Ureter (tissue), 1 donor: Measurements from ENCODE around the gene SNAPC2. TPM values are rescaled to one million over a fixed set of nuclear protein-coding genes. Genes with fewer than 3 reads are reported as not detected.
"Not testable (repeated sequence)": the region's sequence is repeated elsewhere in the genome, so short reads cannot be mapped to it uniquely, and the experiment has no call there.

Experiments used
- DNase-seq: peaks from one replicate; pipeline ENCODE4 v3.0.0-alpha.2; 2020; ENCODE audit warnings: low spot score
- total RNA-seq: library from RNA; stranded (reverse); gene quantifications from one replicate; pipeline ENCODE4 v1.2.4, GENCODE V29; 2023
- donor health status: DM: yes; HTN: yes; CAD: no.

Gene SNAPC2
- total RNA-seq, 1 donor from 2014 or later, result 21.0 TPM

GRCh38 chr19:7888826-7889217, 31.3 kb upstream of the SNAPC2 start:
- no peak for DNase-seq

GRCh38 chr19:7893362-7894101, 26.6 kb upstream of the SNAPC2 start:
- not testable (repeated sequence) for DNase-seq

- DNase-seq, result peak; percentile 78
These were observed 25.4 kb upstream of the SNAPC2 start for GRCh38 chr19:7894612-7895309.

- no peak for DNase-seq
These were observed 24.6 kb upstream of the SNAPC2 start for GRCh38 chr19:7895565-7895964.

- DNase-seq, result no peak
These were observed 22.8 kb upstream of the SNAPC2 start for GRCh38 chr19:7897292-7897691.

GRCh38 chr19:7898967-7899366, 21.2 kb upstream of the SNAPC2 start:
- DNase-seq, result no peak

GRCh38 chr19:7899751-7900378, 20.3 kb upstream of the SNAPC2 start:
- no peak for DNase-seq

GRCh38 chr19:7900401-7900870, 19.7 kb upstream of the SNAPC2 start:
- DNase-seq, result no peak

- DNase-seq, result no peak
These were observed 19.2 kb upstream of the SNAPC2 start for GRCh38 chr19:7900931-7901330.

GRCh38 chr19:7901337-7901736, 18.8 kb upstream of the SNAPC2 start:
- DNase-seq, result no peak

- peak; percentile 51 for DNase-seq
These were observed 17.3 kb upstream of the SNAPC2 start for GRCh38 chr19:7902796-7903243.

GRCh38 chr19:7903244-7904073, 16.7 kb upstream of the SNAPC2 start, which contains the start of gene MAP2K7:
Gene MAP2K7 (plus strand): TSS chr19:7903877. CDS start chr19:7903945, 68 bp downstream.
- DNase-seq, result peak; percentile 100

- DNase-seq, result peak; percentile 66
These were observed 15.8 kb upstream of the SNAPC2 start for GRCh38 chr19:7904074-7905020.

GRCh38 chr19:7905268-7905667, 14.9 kb upstream of the SNAPC2 start:
- no peak for DNase-seq

GRCh38 chr19:7905859-7906258, 14.3 kb upstream of the SNAPC2 start:
- no peak for DNase-seq

GRCh38 chr19:7907122-7907521, 13.0 kb upstream of the SNAPC2 start:
- no peak for DNase-seq

GRCh38 chr19:7907544-7907943, 12.6 kb upstream of the SNAPC2 start:
- no peak for DNase-seq

GRCh38 chr19:7908078-7908699, 11.9 kb upstream of the SNAPC2 start:
- DNase-seq, result peak; percentile 40

GRCh38 chr19:7908742-7909461, 11.2 kb upstream of the SNAPC2 start:
- peak; percentile 40 for DNase-seq
